Astrocyte of the spinal cord (primary cell): ENCODE measurements around the gene RALGAPA1.

Source experiments
- DNase-seq: peaks from one replicate; pipeline ENCODE4 v3.0.0; 2011; ENCODE audit warnings: low read depth, low spot score
- H3K4me3 ChIP-seq: 2 replicates; pipeline ENCODE4 v1.5.1; 2011; ENCODE audit warnings: low read depth, mild to moderate bottlenecking, low read length, moderate library complexity
- CTCF ChIP-seq: IDR thresholded peaks from 2 replicates; pipeline ENCODE4 v1.5.1; 2012; ENCODE audit warnings: low read depth, mild to moderate bottlenecking, low read length, inconsistent platforms
- in situ Hi-C: cut with HindIII; loops from 2 replicates; pipeline ENCODE4 v1.10.0; 2017; ENCODE audit warnings: low sequenced_read_pairs

Gene RALGAPA1

GRCh38 chr14:35576260-35576659 lies 232.8 kb downstream of the RALGAPA1 start:
- H3K4me3 ChIP-seq = no peak overlapping the region
- in situ Hi-C loops = no loop called here
- DNase-seq = no peak
- no peak for TF ChIP-seq CTCF

- in situ Hi-C loops = no loop called here
- no peak for DNase-seq
- H3K4me3 ChIP-seq = no peak overlapping the region
- TF ChIP-seq CTCF = no peak
Measured at GRCh38 chr14:35573911-35574310, 235.2 kb downstream of the RALGAPA1 start.

DNA sequence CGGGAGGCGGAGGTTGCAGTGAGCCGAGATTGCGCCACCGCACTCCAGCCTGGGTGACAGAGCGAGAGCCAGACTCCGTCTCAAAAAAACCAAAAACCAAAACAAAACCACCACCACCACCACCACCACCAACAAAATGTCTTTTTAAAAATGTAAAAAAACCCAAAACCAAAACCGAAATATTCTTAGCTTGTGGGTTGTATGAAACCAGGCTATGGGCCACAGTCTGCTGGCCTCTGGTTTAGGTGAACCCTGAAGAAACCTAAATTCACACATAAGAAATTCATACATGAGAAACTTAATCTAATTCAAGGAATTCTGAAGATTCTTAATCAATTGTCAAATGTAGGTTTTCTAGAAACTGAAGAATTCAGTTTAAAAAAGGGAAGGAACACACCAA lies 237.5 kb downstream of the RALGAPA1 start:
- DNase-seq = no peak
- no peak overlapping the region for H3K4me3 ChIP-seq
- no peak for TF ChIP-seq CTCF
- in situ Hi-C loops = no loop called here

DNA sequence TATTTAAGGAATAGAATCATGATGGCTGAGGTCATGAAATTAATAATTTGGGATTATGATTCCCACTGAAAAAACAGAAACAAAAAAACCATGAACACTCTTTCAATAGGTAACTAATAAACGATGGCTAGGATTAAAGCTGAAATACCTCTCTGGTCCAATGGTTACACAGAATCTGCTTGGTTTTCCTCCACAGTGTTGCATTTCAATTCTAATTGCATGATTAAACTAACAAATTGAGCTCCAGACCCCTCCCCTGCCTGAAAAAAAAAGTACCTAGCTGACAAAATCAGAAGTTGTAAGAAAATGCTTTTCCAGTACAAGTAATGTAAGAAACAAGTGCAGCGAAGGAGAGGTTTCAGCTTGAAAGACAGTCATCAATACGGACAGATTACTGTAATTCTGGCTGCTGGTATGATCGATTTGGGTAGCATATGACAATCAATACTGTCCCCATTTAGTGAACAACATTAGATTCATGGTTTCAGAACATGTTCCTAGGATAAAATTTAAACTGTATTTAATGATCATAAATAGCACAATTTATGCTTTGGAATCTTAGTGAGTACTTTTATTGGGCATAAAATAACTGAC lies 243.1 kb downstream of the RALGAPA1 start:
- no peak for DNase-seq
- in situ Hi-C loops = no loop called here
- TF ChIP-seq CTCF = no peak
- no peak overlapping the region for H3K4me3 ChIP-seq

GRCh38 chr14:35558680-35559079 lies 250.4 kb downstream of the RALGAPA1 start:
- H3K4me3 ChIP-seq = no peak overlapping the region
- DNase-seq = no peak
- in situ Hi-C loops = no loop called here
- no peak for TF ChIP-seq CTCF

DNA sequence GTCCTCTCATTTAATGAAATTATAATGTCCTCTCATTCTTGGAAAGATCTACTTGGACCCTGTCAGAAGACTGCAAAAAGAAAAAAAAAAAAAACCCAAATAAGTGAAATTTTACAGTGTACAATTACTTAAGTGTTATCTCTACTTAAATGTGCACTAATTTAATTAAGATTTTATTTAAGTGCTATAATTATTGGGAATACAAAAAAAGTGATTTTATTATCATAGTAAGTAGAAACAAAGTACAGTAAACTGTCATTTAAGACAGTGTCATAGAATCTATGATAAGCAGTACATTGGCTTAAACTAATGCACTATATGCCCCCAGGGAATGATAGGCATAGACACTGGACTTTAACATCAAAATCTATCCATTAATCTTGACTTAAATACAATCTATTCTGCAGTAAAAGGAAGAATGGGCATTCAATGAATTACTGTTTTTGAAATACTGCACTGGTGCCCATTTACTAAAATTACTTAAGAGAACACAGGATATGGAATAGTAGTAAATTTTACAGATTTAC lies 251.8 kb downstream of the RALGAPA1 start:
- DNase-seq = no peak
- no peak for TF ChIP-seq CTCF
- in situ Hi-C loops = no loop called here
- H3K4me3 ChIP-seq = no peak overlapping the region

GRCh38 chr14:35556548-35556947 lies 252.5 kb downstream of the RALGAPA1 start:
- TF ChIP-seq CTCF = no peak
- in situ Hi-C loops = no loop called here
- H3K4me3 ChIP-seq = no peak overlapping the region
- no peak for DNase-seq
